ENCODE results near the gene FOXJ2. TPM values are rescaled to one million over a fixed set of nuclear protein-coding genes. Genes with fewer than 3 reads are reported as not detected.
A peak's percentile ranks its signal among the peaks of the same experiment; 100 is the strongest.

Gene FOXJ2
- total and polyA plus RNA-seq, 2 donors (not counting 1 experiment from before 2014, with no cell fraction given), result 9.5 to 19.4 TPM

- no peak for DNase-seq
- Histone ChIP-seq H3K9me3 (ENCODE audit: control extremely low read depth in 1 of 3, control insufficient read depth in 2 of 3, insufficient read depth in 1 of 3, low read length in 2 of 3) (no peaks in the 10 kb centered on the region), H2AFZ (ENCODE audit: insufficient read depth, low read depth, low read length, poor library complexity, severe bottlenecking) (peak overlapping the region; percentile 86), H3K27ac (ENCODE audit: low read length in 2 of 2) (peak overlapping the region in 1 of 2 donors; percentile 86), H3K4me1 (ENCODE audit: control insufficient read depth in 2 of 2, insufficient read depth in 2 of 2, low read length in 2 of 2) (peaks cover 35 to 49% of the 10 kb centered on the region in 2 donors), H3K4me3 (ENCODE audit: control extremely low read depth in 1 of 5, extremely low read depth in 1 of 5, insufficient read depth in 1 of 5, low read depth in 2 of 5, low read length in 4 of 5) (peak overlapping the region in 4 of 5 experiments; percentile 38 to 97 (median 90)), H3K9ac (ENCODE audit: low read length) (peak overlapping the region; percentile 94), H3K79me2 (ENCODE audit: control insufficient read depth, insufficient read depth, low read length) (peaks cover 24% of the 10 kb centered on the region), H3K36me3 (replicated peaks in 1 of 2; ENCODE audit: control extremely low read depth in 1 of 2, control insufficient read depth in 1 of 2, extremely low read depth in 1 of 2, insufficient read depth in 2 of 2, low read length in 1 of 2) (no peaks in the 10 kb centered on the region), H4K20me1 (ENCODE audit: control insufficient read depth, insufficient read depth, low read length, poor library complexity, severe bottlenecking) (no peaks in the 10 kb centered on the region), H3K4me2 (replicated peaks; ENCODE audit: low read depth, low read length, poor library complexity, severe bottlenecking) (peak overlapping the region; percentile 85), H3K27me3 (replicated peaks in 1 of 4; ENCODE audit: control extremely low read depth in 1 of 4, control insufficient read depth in 3 of 4, insufficient read depth in 4 of 4, low read length in 3 of 4) (no peaks in the 10 kb centered on the region)
- peaks cover 43% of the 10 kb centered on the region for H3K4me1 Mint-ChIP-seq
- WGBS (ENCODE audit: insufficient coverage), result 100% methylated on average over 2 of the region's 5 CpGs
- CTCF ChIA-PET, result interaction anchor here (0.6 to 2.8 kb wide), 3 partner anchors 14 to 186 kb away, joined by 4 to 9 read pairs (median 4); no protein-coding TSS in a partner anchor
- POLR2A ChIA-PET, result no interaction called here
- TF ChIP-seq, protein P1, sequence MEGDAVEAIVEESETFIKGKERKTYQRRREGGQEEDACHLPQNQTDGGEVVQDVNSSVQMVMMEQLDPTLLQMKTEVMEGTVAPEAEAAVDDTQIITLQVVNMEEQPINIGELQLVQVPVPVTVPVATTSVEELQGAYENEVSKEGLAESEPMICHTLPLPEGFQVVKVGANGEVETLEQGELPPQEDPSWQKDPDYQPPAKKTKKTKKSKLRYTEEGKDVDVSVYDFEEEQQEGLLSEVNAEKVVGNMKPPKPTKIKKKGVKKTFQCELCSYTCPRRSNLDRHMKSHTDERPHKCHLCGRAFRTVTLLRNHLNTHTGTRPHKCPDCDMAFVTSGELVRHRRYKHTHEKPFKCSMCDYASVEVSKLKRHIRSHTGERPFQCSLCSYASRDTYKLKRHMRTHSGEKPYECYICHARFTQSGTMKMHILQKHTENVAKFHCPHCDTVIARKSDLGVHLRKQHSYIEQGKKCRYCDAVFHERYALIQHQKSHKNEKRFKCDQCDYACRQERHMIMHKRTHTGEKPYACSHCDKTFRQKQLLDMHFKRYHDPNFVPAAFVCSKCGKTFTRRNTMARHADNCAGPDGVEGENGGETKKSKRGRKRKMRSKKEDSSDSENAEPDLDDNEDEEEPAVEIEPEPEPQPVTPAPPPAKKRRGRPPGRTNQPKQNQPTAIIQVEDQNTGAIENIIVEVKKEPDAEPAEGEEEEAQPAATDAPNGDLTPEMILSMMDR (IDR thresholded peaks at IDR 0.05), result no peak
- no peak for TF ChIP-seq EZH2 (IDR thresholded peaks at IDR 0.05; ENCODE audit: borderline replicate concordance, insufficient read depth, low read depth, low read length, poor library complexity, severe bottlenecking)
- no peaks in the 10 kb centered on the region for H3K27me3 Mint-ChIP-seq
- peak overlapping the region; percentile 90 for H3K4me3 Mint-ChIP-seq
- peak overlapping the region; percentile 89 for H3K27ac Mint-ChIP-seq
- no peaks in the 10 kb centered on the region for H3K9me3 Mint-ChIP-seq (ENCODE audit: insufficient read depth)
- intact Hi-C loops (cut with micrococcal nuclease), result loop anchor here (1.0 kb wide), 2 partner anchors 50 to 72 kb away; partner anchors contain the start of gene NECAP1
- ATAC-seq (ENCODE audit: low read depth), result no peak
Measured at GRCh38 chr12:8031872-8032241, 659 bp upstream of the FOXJ2 start.

DNA sequence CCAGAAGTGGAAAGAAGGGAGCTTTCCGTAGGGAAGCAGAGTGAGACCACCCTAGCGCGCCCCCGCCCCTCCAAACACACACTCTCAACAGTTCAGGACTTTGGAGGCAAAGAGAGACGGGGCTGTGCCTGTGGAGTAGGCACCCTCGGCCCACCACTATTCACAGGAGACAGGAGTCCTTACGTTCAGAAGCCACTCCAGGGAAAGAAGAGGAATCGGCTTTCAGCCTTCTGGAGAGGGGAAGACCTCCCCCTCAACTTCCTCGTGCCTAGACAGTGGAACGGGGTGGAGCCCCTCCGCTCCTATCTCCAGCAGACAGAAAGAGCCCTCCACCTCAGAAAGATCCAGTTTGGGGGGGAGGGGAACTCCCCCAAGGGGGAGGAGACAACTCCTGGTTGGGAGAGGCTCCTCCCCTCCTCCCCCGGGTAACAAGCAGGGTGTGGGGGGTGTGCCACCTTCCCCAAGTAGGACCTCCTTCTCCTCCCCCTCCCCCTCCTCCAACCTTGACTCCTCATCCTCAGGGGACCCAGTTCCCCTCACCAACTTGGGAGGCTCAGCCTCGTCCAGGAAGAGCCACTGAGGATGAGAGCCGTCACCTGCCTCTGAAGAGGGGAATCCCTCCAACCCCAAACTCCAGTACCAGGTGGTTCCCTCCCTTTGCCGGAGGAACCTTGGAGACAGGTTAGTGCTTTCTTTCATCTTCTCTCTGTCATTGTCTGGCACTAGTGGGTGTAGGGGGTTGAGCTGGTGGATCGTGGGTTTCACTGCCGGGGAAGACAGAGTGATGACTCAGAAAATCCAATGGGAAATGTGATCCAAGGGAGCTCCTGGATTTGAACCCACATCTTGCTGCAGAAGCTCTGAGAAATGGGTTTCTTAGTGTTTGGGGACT lies 883 bp downstream of the FOXJ2 start:
- Histone ChIP-seq H3K36me3 (replicated peaks in 1 of 2; ENCODE audit: control extremely low read depth in 1 of 2, control insufficient read depth in 1 of 2, extremely low read depth in 1 of 2, insufficient read depth in 2 of 2, low read length in 1 of 2) (no peaks in the 10 kb centered on the region), H3K4me1 (ENCODE audit: control insufficient read depth in 2 of 2, insufficient read depth in 2 of 2, low read length in 2 of 2) (peaks cover 51 to 62% of the 10 kb centered on the region in 2 donors), H4K20me1 (ENCODE audit: control insufficient read depth, insufficient read depth, low read length, poor library complexity, severe bottlenecking) (no peaks in the 10 kb centered on the region), H3K79me2 (ENCODE audit: control insufficient read depth, insufficient read depth, low read length) (peaks cover 40% of the 10 kb centered on the region), H3K4me2 (replicated peaks; ENCODE audit: low read depth, low read length, poor library complexity, severe bottlenecking) (peak overlapping the region; percentile 85), H3K9ac (ENCODE audit: low read length) (peak overlapping the region; percentile 94), H3K4me3 (ENCODE audit: control extremely low read depth in 1 of 5, extremely low read depth in 1 of 5, insufficient read depth in 1 of 5, low read depth in 2 of 5, low read length in 4 of 5) (peak overlapping the region; percentile 22 to 97 (median 86)), H3K27me3 (replicated peaks in 1 of 4; ENCODE audit: control extremely low read depth in 1 of 4, control insufficient read depth in 3 of 4, insufficient read depth in 4 of 4, low read length in 3 of 4) (no peaks in the 10 kb centered on the region), H3K27ac (ENCODE audit: low read length in 2 of 2) (peak overlapping the region; percentile 60 to 86), H2AFZ (ENCODE audit: insufficient read depth, low read depth, low read length, poor library complexity, severe bottlenecking) (peak overlapping the region; percentile 86), H3K9me3 (ENCODE audit: control extremely low read depth in 1 of 3, control insufficient read depth in 2 of 3, insufficient read depth in 1 of 3, low read length in 2 of 3) (no peaks in the 10 kb centered on the region)
- peaks cover 56% of the 10 kb centered on the region for H3K4me1 Mint-ChIP-seq
- intact Hi-C loops (cut with micrococcal nuclease), result no loop called here
- no peak for TF ChIP-seq EZH2 (IDR thresholded peaks at IDR 0.05; ENCODE audit: borderline replicate concordance, insufficient read depth, low read depth, low read length, poor library complexity, severe bottlenecking)
- TF ChIP-seq, protein P1 (IDR thresholded peaks at IDR 0.05), result no peak
- no peaks in the 10 kb centered on the region for H3K9me3 Mint-ChIP-seq (ENCODE audit: insufficient read depth)
- H3K27me3 Mint-ChIP-seq, result no peaks in the 10 kb centered on the region
- DNase-seq, result peak; percentile 53
- no peak for ATAC-seq (ENCODE audit: low read depth)
- ChIA-PET POLR2A (no interaction called here), CTCF (interaction anchor here (1.1 to 2.8 kb wide), 3 partner anchors 11 to 100 kb away, joined by 3 to 9 read pairs (median 5); no protein-coding TSS in a partner anchor)
- WGBS (ENCODE audit: insufficient coverage), result 41% methylated on average over 4 of the region's 17 CpGs
- peak overlapping the region; percentile 83 for H3K27ac Mint-ChIP-seq
- peak overlapping the region; percentile 88 for H3K4me3 Mint-ChIP-seq

All from B cell (primary cell).